ENCODE measurements around the gene ARPC1A. TPM values are rescaled to one million over a fixed set of nuclear protein-coding genes. Genes with fewer than 3 reads are reported as not detected.

The ARPC1A gene
- total RNA-seq, 1 experiment from 2014 or later = 183 TPM

- Histone ChIP-seq H3K79me2 (ENCODE audit: low read length) (no peaks in the 10 kb centered on the region), H4K20me1 (ENCODE audit: low read length) (no peaks in the 10 kb centered on the region), H3K9me3 (ENCODE audit: low read length) (no peaks in the 10 kb centered on the region), H3K27ac (ENCODE audit: low read length) (no peak overlapping the region), H3K4me3 (ENCODE audit: low read length) (no peak overlapping the region), H3F3A (ENCODE audit: low read length, unreplicated experiment) (no peaks in the 10 kb centered on the region), H3K4me1 (ENCODE audit: insufficient read depth, low read length) (no peaks in the 10 kb centered on the region), H3K9me2 (replicated peaks; ENCODE audit: low read length) (no peaks in the 10 kb centered on the region), H3K27me3 (ENCODE audit: low read length) (no peaks in the 10 kb centered on the region), H3K4me2 (ENCODE audit: low read length) (no peak overlapping the region), H2AFZ (ENCODE audit: low read length) (no peak overlapping the region), H3K36me3 (ENCODE audit: low read depth, low read length) (peaks cover 17% of the 10 kb centered on the region), H3K9ac (ENCODE audit: low read length) (no peak overlapping the region)
- CTCF ChIA-PET = no interaction called here
- POLR2A ChIA-PET (ENCODE audit: unreplicated experiment) = no interaction called here
- intact Hi-C loops (cut with micrococcal nuclease) = no loop called here
- ATAC-seq (peak; percentile 41), DNase-seq (no peak)
- TF ChIP-seq EZH2phosphoT487 (IDR thresholded peaks at IDR 0.05; ENCODE audit: borderline replicate concordance, low read length) (no peak), EZH2 (IDR thresholded peaks at IDR 0.05; ENCODE audit: low read length, unreplicated experiment) (no peak)
- TF ChIP-seq, protein P1, sequence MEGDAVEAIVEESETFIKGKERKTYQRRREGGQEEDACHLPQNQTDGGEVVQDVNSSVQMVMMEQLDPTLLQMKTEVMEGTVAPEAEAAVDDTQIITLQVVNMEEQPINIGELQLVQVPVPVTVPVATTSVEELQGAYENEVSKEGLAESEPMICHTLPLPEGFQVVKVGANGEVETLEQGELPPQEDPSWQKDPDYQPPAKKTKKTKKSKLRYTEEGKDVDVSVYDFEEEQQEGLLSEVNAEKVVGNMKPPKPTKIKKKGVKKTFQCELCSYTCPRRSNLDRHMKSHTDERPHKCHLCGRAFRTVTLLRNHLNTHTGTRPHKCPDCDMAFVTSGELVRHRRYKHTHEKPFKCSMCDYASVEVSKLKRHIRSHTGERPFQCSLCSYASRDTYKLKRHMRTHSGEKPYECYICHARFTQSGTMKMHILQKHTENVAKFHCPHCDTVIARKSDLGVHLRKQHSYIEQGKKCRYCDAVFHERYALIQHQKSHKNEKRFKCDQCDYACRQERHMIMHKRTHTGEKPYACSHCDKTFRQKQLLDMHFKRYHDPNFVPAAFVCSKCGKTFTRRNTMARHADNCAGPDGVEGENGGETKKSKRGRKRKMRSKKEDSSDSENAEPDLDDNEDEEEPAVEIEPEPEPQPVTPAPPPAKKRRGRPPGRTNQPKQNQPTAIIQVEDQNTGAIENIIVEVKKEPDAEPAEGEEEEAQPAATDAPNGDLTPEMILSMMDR (conservative IDR thresholded peaks at IDR 0.05; ENCODE audit: low read depth, low read length) = no peak
- BruUV-seq (replicated peaks) = TSS peak; percentile 11
Measured at GRCh38 chr7:99368750-99369389, 43.2 kb downstream of the ARPC1A start.

GRCh38 chr7:99369767-99370391, 44.2 kb downstream of the ARPC1A start:
- ATAC-seq = no peak
- Histone ChIP-seq H4K20me1 (ENCODE audit: low read length) (no peaks in the 10 kb centered on the region), H3K4me3 (ENCODE audit: low read length) (no peak overlapping the region), H3K4me1 (ENCODE audit: insufficient read depth, low read length) (no peaks in the 10 kb centered on the region), H3F3A (ENCODE audit: low read length, unreplicated experiment) (no peaks in the 10 kb centered on the region), H3K79me2 (ENCODE audit: low read length) (no peaks in the 10 kb centered on the region), H3K9me2 (replicated peaks; ENCODE audit: low read length) (no peaks in the 10 kb centered on the region), H3K36me3 (ENCODE audit: low read depth, low read length) (peaks cover 16% of the 10 kb centered on the region), H3K4me2 (ENCODE audit: low read length) (no peak overlapping the region), H3K27ac (ENCODE audit: low read length) (no peak overlapping the region), H3K27me3 (ENCODE audit: low read length) (no peaks in the 10 kb centered on the region), H3K9ac (ENCODE audit: low read length) (no peak overlapping the region), H2AFZ (ENCODE audit: low read length) (no peak overlapping the region), H3K9me3 (ENCODE audit: low read length) (no peaks in the 10 kb centered on the region)
- intact Hi-C loops (cut with micrococcal nuclease) = no loop called here
- ChIA-PET CTCF (interaction anchor here (0.6 kb wide), 1 partner anchor 630 kb away, joined by 10 read pairs; no protein-coding TSS in a partner anchor), POLR2A (ENCODE audit: unreplicated experiment) (no interaction called here)
- no peak for TF ChIP-seq EZH2phosphoT487 (IDR thresholded peaks at IDR 0.05; ENCODE audit: borderline replicate concordance, low read length)
- TF ChIP-seq EZH2 (IDR thresholded peaks at IDR 0.05; ENCODE audit: low read length, unreplicated experiment) = no peak
- TF ChIP-seq, protein P1 (conservative IDR thresholded peaks at IDR 0.05; ENCODE audit: low read depth, low read length) = no peak
- BruUV-seq (replicated peaks) = no TSS peak
- DNase-seq = no peak

GRCh38 chr7:99371376-99371920, 45.8 kb downstream of the ARPC1A start:
- no peak overlapping the region for H3K4me2 ChIP-seq (ENCODE audit: low read length)
- no peaks in the 10 kb centered on the region for H4K20me1 ChIP-seq (ENCODE audit: low read length)
- H3K4me1 ChIP-seq (ENCODE audit: insufficient read depth, low read length) = no peaks in the 10 kb centered on the region
- TF ChIP-seq EZH2 (IDR thresholded peaks at IDR 0.05; ENCODE audit: low read length, unreplicated experiment) = no peak
- TF ChIP-seq, protein P1 (conservative IDR thresholded peaks at IDR 0.05; ENCODE audit: low read depth, low read length) = no peak
- no peaks in the 10 kb centered on the region for H3K27me3 ChIP-seq (ENCODE audit: low read length)
- no TSS peak for BruUV-seq (replicated peaks)
- no peak overlapping the region for H3K9ac ChIP-seq (ENCODE audit: low read length)
- no peak overlapping the region for H2AFZ ChIP-seq (ENCODE audit: low read length)
- ChIA-PET POLR2A (ENCODE audit: unreplicated experiment) (no interaction called here), CTCF (no interaction called here)
- peaks cover 11% of the 10 kb centered on the region for H3K79me2 ChIP-seq (ENCODE audit: low read length)
- H3K4me3 ChIP-seq (ENCODE audit: low read length) = no peak overlapping the region
- H3K36me3 ChIP-seq (ENCODE audit: low read depth, low read length) = peaks cover 8% of the 10 kb centered on the region
- intact Hi-C loops (cut with micrococcal nuclease) = no loop called here
- H3K9me3 ChIP-seq (ENCODE audit: low read length) = no peaks in the 10 kb centered on the region
- no peak for ATAC-seq
- H3K9me2 ChIP-seq (replicated peaks; ENCODE audit: low read length) = no peaks in the 10 kb centered on the region
- no peak overlapping the region for H3K27ac ChIP-seq (ENCODE audit: low read length)
- DNase-seq = no peak
- no peaks in the 10 kb centered on the region for H3F3A ChIP-seq (ENCODE audit: low read length, unreplicated experiment)
